ENCODE measurements around the gene SYT2.
"Not testable (repeated sequence)": the region's sequence is repeated elsewhere in the genome, so short reads cannot be mapped to it uniquely, and the experiment has no call there.

DNA sequence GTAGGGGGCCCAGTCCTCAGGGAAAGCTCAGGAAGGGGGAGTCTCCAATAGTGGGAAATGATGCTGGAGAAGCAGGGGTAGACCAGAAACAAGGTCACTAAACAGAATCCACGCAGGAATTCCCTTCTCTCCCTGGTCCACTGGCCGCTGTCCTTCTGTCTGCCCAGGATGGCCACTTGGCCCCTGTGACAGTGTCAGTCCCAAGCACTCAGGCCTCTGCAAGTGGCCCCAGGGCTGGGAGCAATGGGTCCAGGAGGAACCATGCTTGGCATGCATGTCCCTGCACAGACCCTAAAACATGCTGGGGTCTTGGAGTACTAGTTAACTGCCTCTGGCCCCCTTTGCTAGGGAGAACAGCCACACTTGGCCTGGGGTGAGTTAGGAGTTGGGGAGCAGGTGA, 90.2 kb downstream of the SYT2 start:
- TF ChIP-seq CTCF, EZH2, EZH2phosphoT487 (IDR thresholded peaks at IDR 0.05): not testable (repeated sequence)
